Endothelial cell of umbilical vein (primary cell): ENCODE data around the gene GLB1L. TPM values are rescaled to one million over a fixed set of nuclear protein-coding genes. Genes with fewer than 3 reads are reported as not detected.

Experiments used
- BruUV-seq: library from RNA; stranded (reverse); fragments of 400-500 nt; replicated peaks from 2 replicates; lab custom pipeline; 2021; lab: Mats Ljungman, UMichigan
- CTCF ChIA-PET: fragments of 300-600, 350-600 bp; sonication (Branson Sonifier 250); formaldehyde crosslinking; loops from one replicate; lab custom pipeline; 2021; ENCODE audit warnings: antibody characterized with exemption, inconsistent platforms; lab: Charles Lee
- POLR2A ChIA-PET: fragments of 300-600, 350-600 bp; sonication (Branson Sonifier 250); formaldehyde crosslinking; loops from one replicate; lab custom pipeline; 2021; ENCODE audit warnings: antibody characterized with exemption, inconsistent platforms; lab: Charles Lee
- DNase-seq: peaks from one replicate; pipeline ENCODE4 v3.0.0-alpha.2; 2011; ENCODE audit warnings: low read depth, low spot score
- FAIRE-seq: peaks from 2 replicates; lab custom pipeline; 2011; peaks lifted over from hg19 to GRCh38; lab: Jason Lieb, UNC
- H2AFZ ChIP-seq: 2 replicates; pipeline ENCODE4 v1.6.0; 2012; ENCODE audit warnings: low read depth, low read length, control low read depth, inconsistent platforms
- H3K27ac ChIP-seq: 2 replicates; pipeline ENCODE4 v1.5.1; 2011; ENCODE audit warnings: low read depth, mild to moderate bottlenecking, control low read depth, low read length, moderate library complexity; ENCODE audit not compliant: insufficient read depth
- H3K27me3 ChIP-seq, 2 experiments: 2 replicates each; pipeline versions ENCODE4 v1.6.0 to v1.6.1; 2011; ENCODE audit warnings: low read length in 2 of 2, mixed read lengths in 1 of 2; ENCODE audit not compliant: control insufficient read depth in 2 of 2, insufficient read depth in 2 of 2
- H3K36me3 ChIP-seq, 2 experiments: 2 replicates in 1 of 2; 3 replicates in 1 of 2; pipeline ENCODE4 v1.5.1; 2011; ENCODE audit warnings: low read length in 2 of 2, mild to moderate bottlenecking in 1 of 2, moderate library complexity in 1 of 2; ENCODE audit not compliant: control insufficient read depth in 2 of 2, insufficient read depth in 2 of 2; ENCODE audit errors: extremely low read depth in 1 of 2
- H3K4me1 ChIP-seq: 3 replicates; pipeline ENCODE4 v1.5.1; 2011; ENCODE audit warnings: mild to moderate bottlenecking, low read length; ENCODE audit not compliant: control insufficient read depth, insufficient read depth; ENCODE audit errors: extremely low read depth
- H3K4me2 ChIP-seq: 2 replicates; pipeline ENCODE4 v1.6.1; 2011; ENCODE audit warnings: low read length, control low read depth, mixed read lengths; ENCODE audit not compliant: insufficient read depth
- H3K4me3 ChIP-seq, 3 experiments: fragments of 200-600 bp in 1 of 3; sonication (generic), shearing (Covaris generic) in 1 of 3; replicated peaks in 1 of 3; 2 replicates each; pipeline ENCODE4 v1.5.1; 2011 to 2016; ENCODE audit warnings: control low read depth in 3 of 3, low read length in 3 of 3, mild to moderate bottlenecking in 2 of 3, inconsistent platforms in 1 of 3, low read depth in 1 of 3, moderate library complexity in 1 of 3; ENCODE audit not compliant: insufficient read depth in 1 of 3
- H3K79me2 ChIP-seq: 2 replicates; pipeline ENCODE4 v1.6.0; 2012; ENCODE audit warnings: low read length, inconsistent platforms; ENCODE audit not compliant: control insufficient read depth, insufficient read depth
- H3K9ac ChIP-seq: replicated peaks from 2 replicates; pipeline ENCODE3; 2011; ENCODE audit warnings: low read length, control low read depth; ENCODE audit not compliant: insufficient read depth; ENCODE audit errors: extremely low read depth
- H3K9me1 ChIP-seq: replicated peaks from 3 replicates; pipeline ENCODE4 v1.6.0; 2011; ENCODE audit warnings: mild to moderate bottlenecking, low read length; ENCODE audit not compliant: control insufficient read depth, insufficient read depth; ENCODE audit errors: extremely low read depth
- H3K9me3 ChIP-seq: replicated peaks from 2 replicates; pipeline ENCODE4 v1.5.1; 2012; ENCODE audit warnings: low read length, inconsistent platforms; ENCODE audit not compliant: control insufficient read depth, insufficient read depth
- H4K20me1 ChIP-seq: replicated peaks from 2 replicates; pipeline ENCODE3; 2011; ENCODE audit warnings: mild to moderate bottlenecking, low read length; ENCODE audit not compliant: control insufficient read depth, insufficient read depth; ENCODE audit errors: extremely low read depth
- EZH2 ChIP-seq: IDR thresholded peaks from 2 replicates; pipeline ENCODE4 v1.6.1; 2012; ENCODE audit warnings: borderline replicate concordance, low read depth, mild to moderate bottlenecking, moderate library complexity, low read length, inconsistent platforms; ENCODE audit not compliant: severe bottlenecking
- FOS ChIP-seq: IDR thresholded peaks from 2 replicates; pipeline ENCODE4 v1.6.1; 2011; ENCODE audit warnings: mild to moderate bottlenecking, low read length, moderate library complexity, borderline replicate concordance; ENCODE audit not compliant: insufficient read depth
- GATA2 ChIP-seq: IDR thresholded peaks from 2 replicates; pipeline ENCODE4 v1.7.0; 2011; ENCODE audit warnings: low read depth, mild to moderate bottlenecking, moderate library complexity, mixed read lengths, low read length; ENCODE audit not compliant: insufficient read length, insufficient read depth
- JUN ChIP-seq: IDR thresholded peaks from 2 replicates; pipeline ENCODE4 v1.6.1; 2011; ENCODE audit warnings: borderline replicate concordance, low read depth; ENCODE audit not compliant: insufficient read length, insufficient read depth
- MYC ChIP-seq: IDR thresholded peaks from one replicate; pipeline ENCODE4 v1.6.1; 2011; ENCODE audit warnings: mild to moderate bottlenecking, low read depth, low read length
- POLR2A ChIP-seq: IDR thresholded peaks from 2 replicates; pipeline ENCODE4 v1.6.1; 2012; ENCODE audit warnings: low read depth, mild to moderate bottlenecking, control low read depth, low read length
- POLR2AphosphoS5 ChIP-seq: IDR thresholded peaks from 2 replicates; pipeline ENCODE4 v1.6.1; 2012; ENCODE audit warnings: low read depth, mild to moderate bottlenecking, control low read depth, low read length, moderate library complexity; ENCODE audit not compliant: insufficient read depth
- dilution Hi-C: fragments of 300-500 bp; cut with MboI; formaldehyde crosslinking; loops from one replicate; pipeline ENCODE4 v1.15.0; 2019; ENCODE audit warnings: low sequenced_read_pairs; ENCODE audit not compliant: extremely low pct_ligation_motif_present
- intact Hi-C: fragments of 100-400 bp; cut with micrococcal nuclease; formaldehyde crosslinking; loops from one replicate; pipeline ENCODE4 v1.10.0; 2022
- polyA plus RNA-seq, 4 experiments: library from polyadenylated mRNA; depleted of rRNA in 3 of 4; stranded (reverse) in 3 of 4; unstranded in 1 of 4; fragments of >200 nt; gene quantifications; 2 replicates each; pipeline versions ENCODE4 v1.2.1 to v1.2.3, GENCODE V29; 2011 to 2012; ENCODE audit warnings: missing spikeins in 1 of 4
- total RNA-seq: library from RNA; stranded (reverse); gene quantifications from 2 replicates; pipeline ENCODE4 v1.2.3, GENCODE V29; 2021
- TF ChIP-seq, protein P1 (sequence below): IDR thresholded peaks from 2 replicates; pipeline ENCODE4 v1.6.1; 2011; ENCODE audit not compliant: insufficient read depth, insufficient read length
- TF ChIP-seq, protein P2 (sequence below), 2 donors: IDR thresholded peaks; 1 replicate in 1 of 2; 2 replicates in 1 of 2; pipeline ENCODE4 v1.5.1; 2011; ENCODE audit warnings: low read length in 2 of 2, mild to moderate bottlenecking in 2 of 2, moderate library complexity in 2 of 2, control low read depth in 1 of 2, inconsistent platforms in 1 of 2, low read depth in 1 of 2; ENCODE audit not compliant: insufficient read depth in 1 of 2; ENCODE audit errors: extremely low read depth in 1 of 2

GLB1L gene
- total and polyA plus RNA-seq, 2 donors (not counting 3 experiments of a cell fraction or from before 2014, with no cell fraction given) = 9.2 to 11.9 TPM

DNA sequence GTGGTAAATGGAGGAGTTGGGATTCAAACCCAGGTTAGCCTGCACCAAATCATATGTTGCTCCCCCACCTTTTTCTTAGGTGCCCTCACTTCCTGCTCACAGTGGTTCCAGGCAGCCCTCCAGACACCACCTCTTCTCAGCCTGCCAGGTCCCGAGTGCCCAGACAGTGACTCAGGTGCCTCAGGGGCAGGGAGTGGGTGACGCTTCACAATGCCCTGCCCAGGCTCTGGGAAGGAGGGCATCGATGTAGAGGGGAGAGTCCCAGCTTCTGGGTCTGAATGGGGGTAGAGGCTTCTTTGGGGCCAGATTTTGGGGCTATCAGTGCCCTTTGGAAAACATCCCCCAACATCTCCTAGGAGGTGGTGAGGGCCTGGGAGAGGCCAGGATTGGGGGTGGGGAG, 28.7 kb upstream of the GLB1L start:
- H2AFZ ChIP-seq = no peak overlapping the region
- POLR2A ChIA-PET = no interaction called here
- H3K27ac ChIP-seq = no peak overlapping the region
- H3K79me2 ChIP-seq = no peaks in the 10 kb centered on the region
- no TSS peak for BruUV-seq
- no peaks in the 10 kb centered on the region for H3K36me3 ChIP-seq
- H4K20me1 ChIP-seq = no peaks in the 10 kb centered on the region
- no peak overlapping the region for H3K4me2 ChIP-seq
- DNase-seq (no peak), FAIRE-seq (no peak)
- H3K9me3 ChIP-seq = no peaks in the 10 kb centered on the region
- intact Hi-C loops = no loop called here
- TF ChIP-seq, protein P1, sequence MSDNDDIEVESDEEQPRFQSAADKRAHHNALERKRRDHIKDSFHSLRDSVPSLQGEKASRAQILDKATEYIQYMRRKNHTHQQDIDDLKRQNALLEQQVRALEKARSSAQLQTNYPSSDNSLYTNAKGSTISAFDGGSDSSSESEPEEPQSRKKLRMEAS = no peak
- TF ChIP-seq POLR2A (no peak), GATA2 (no peak), FOS (no peak), EZH2 (no peak), MYC (no peak), JUN (no peak), POLR2AphosphoS5 (no peak)
- TF ChIP-seq, protein P2, sequence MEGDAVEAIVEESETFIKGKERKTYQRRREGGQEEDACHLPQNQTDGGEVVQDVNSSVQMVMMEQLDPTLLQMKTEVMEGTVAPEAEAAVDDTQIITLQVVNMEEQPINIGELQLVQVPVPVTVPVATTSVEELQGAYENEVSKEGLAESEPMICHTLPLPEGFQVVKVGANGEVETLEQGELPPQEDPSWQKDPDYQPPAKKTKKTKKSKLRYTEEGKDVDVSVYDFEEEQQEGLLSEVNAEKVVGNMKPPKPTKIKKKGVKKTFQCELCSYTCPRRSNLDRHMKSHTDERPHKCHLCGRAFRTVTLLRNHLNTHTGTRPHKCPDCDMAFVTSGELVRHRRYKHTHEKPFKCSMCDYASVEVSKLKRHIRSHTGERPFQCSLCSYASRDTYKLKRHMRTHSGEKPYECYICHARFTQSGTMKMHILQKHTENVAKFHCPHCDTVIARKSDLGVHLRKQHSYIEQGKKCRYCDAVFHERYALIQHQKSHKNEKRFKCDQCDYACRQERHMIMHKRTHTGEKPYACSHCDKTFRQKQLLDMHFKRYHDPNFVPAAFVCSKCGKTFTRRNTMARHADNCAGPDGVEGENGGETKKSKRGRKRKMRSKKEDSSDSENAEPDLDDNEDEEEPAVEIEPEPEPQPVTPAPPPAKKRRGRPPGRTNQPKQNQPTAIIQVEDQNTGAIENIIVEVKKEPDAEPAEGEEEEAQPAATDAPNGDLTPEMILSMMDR (IDR thresholded peaks at IDR 0.05; ENCODE audit: extremely low read depth in 1 of 2, insufficient read depth in 1 of 2, low read depth in 1 of 2, low read length in 2 of 2) = no peak
- peaks cover 11% of the 10 kb centered on the region for H3K4me1 ChIP-seq
- dilution Hi-C loops = no loop called here
- no peak overlapping the region for H3K4me3 ChIP-seq
- H3K9me1 ChIP-seq = no peaks in the 10 kb centered on the region
- no peak overlapping the region for H3K9ac ChIP-seq
- CTCF ChIA-PET = interaction anchor here (0.7 to 1.3 kb wide), 6 partner anchors 11 to 119 kb away, joined by 3 to 13 read pairs (median 3); partner anchors contain the start of genes TUBA4A and TUBA4B
- H3K27me3 ChIP-seq = peaks cover 4 to 10% of the 10 kb centered on the region in 2 experiments
